Measurements from ENCODE around the gene EPM2A.

Gene EPM2A

GRCh38 chr6:145602726-145603326, 132.5 kb downstream of the EPM2A start:
- no peak for DNase-seq (ENCODE audit: low read depth in 2 of 2)

- DNase-seq (ENCODE audit: low read depth in 2 of 2): no peak
Measured at GRCh38 chr6:145601397-145601796, 133.9 kb downstream of the EPM2A start.

GRCh38 chr6:145600299-145600698, 135.0 kb downstream of the EPM2A start:
- no peak for DNase-seq (ENCODE audit: low read depth in 2 of 2)

GRCh38 chr6:145588981-145589380, 146.3 kb downstream of the EPM2A start:
- no peak for DNase-seq (ENCODE audit: low read depth in 2 of 2)

- DNase-seq (ENCODE audit: low read depth in 2 of 2): no peak
Measured at GRCh38 chr6:145587334-145587733, 148.0 kb downstream of the EPM2A start.

GRCh38 chr6:145583753-145584152, 151.6 kb downstream of the EPM2A start:
- no peak for DNase-seq (ENCODE audit: low read depth in 2 of 2)
